ENCODE results near the gene FCGR1A.
A peak's percentile ranks its signal among the peaks of the same experiment; 100 is the strongest.
"Not testable (repeated sequence)": the region's sequence is repeated elsewhere in the genome, so short reads cannot be mapped to it uniquely, and the experiment has no call there.

FCGR1A gene

DNA sequence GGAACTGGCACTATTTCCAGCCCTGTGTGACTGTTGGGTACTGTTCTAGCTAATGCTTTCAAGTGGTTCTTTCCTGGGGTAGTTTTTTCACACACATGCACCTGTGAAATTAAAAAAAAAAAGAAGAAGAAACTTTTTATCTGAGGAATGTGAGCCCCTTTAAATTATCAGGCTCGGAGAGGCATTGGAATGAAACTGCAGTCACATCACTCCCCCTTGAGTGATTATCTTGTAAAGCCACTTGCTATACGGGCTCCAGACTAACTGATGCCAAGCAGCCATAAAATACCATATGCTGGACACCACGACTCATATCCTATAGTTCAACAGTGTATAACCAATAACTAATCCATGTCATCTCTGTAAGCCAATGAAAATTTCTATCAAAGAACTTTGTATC lies 5.4 kb upstream of the FCGR1A start:
- not testable (repeated sequence) for DNase-seq (ENCODE audit: low read depth)

DNA sequence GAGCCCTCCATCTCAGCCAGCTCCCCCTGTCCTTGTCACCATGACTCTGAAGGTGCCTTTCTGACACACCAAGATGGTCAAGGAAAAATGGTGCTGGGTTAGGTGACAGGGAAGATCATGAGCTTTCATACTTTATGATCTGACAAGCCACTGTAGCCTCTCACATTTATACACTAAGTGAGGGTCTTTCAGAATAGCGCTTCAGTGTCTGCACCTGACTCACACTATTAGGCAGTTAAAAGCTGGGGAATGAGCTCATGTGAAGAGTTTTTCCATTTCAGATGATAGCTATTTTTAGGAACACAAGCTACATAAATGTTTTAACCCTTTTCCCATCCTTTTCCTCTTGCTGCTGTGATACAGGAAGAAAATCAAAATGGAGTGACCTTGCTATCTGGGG lies 4.2 kb upstream of the FCGR1A start:
- not testable (repeated sequence) for DNase-seq (ENCODE audit: low read depth)

DNA sequence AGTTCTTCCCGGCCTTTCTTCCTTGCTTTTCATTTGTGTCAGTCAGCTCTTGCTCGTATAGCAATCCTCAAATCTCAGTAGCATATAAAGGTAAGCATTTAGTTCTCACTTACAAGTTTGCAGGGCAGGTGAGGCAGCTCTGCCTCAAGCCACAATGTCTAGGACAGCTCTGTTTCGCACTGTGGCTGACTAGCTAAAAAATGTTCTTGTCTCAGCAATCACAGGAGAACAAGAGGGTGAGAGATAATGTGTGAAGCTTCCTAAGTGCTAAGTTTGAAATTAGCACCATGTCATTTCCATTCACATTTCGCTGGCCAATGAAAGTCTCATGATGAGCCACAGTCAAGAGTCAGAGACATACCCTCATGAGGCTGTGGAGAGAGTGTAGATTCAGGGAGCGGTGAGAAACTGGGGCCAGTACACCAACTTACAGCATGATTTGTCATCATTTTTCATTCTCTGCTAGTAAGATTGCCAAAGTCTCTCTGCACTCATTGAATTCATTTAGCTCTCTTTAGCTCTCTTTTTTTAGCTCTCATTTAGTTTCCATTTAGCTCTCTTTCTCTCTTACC lies 995 bp upstream of the FCGR1A start:
- not testable (repeated sequence) for DNase-seq (ENCODE audit: low read depth)

DNA sequence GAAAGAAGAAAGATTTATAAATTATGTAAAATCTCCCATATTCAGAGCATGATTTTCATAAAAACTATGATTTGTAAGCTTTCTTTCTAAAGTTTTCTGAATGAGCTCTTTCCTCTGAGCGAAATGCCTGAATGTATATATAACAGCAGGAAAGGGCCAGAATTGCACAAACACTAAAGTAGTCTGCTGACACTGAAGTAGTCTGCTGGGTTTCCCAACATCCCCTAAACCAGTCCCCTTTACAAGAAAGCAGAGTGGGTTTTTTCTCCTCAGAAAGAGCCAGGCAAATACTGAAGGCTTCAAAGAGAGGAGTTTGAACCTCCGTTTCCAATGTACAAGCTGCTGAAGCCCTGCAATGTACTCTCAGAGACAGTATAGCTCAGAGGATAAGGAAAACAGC lies 795 bp downstream of the FCGR1A start:
- DNase-seq (ENCODE audit: low read depth), result not testable (repeated sequence)

DNA sequence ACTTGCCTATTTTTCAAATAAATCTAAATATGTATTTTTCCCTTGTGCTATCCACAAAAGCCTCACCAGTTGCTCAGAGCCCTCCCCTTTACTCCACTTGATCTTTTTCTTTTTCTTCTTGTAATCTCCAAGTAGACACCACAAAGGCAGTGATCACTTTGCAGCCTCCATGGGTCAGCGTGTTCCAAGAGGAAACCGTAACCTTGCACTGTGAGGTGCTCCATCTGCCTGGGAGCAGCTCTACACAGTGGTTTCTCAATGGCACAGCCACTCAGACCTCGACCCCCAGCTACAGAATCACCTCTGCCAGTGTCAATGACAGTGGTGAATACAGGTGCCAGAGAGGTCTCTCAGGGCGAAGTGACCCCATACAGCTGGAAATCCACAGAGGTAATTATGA lies 1.4 kb downstream of the FCGR1A start:
- DNase-seq (ENCODE audit: low read depth), result not testable (repeated sequence)

DNA sequence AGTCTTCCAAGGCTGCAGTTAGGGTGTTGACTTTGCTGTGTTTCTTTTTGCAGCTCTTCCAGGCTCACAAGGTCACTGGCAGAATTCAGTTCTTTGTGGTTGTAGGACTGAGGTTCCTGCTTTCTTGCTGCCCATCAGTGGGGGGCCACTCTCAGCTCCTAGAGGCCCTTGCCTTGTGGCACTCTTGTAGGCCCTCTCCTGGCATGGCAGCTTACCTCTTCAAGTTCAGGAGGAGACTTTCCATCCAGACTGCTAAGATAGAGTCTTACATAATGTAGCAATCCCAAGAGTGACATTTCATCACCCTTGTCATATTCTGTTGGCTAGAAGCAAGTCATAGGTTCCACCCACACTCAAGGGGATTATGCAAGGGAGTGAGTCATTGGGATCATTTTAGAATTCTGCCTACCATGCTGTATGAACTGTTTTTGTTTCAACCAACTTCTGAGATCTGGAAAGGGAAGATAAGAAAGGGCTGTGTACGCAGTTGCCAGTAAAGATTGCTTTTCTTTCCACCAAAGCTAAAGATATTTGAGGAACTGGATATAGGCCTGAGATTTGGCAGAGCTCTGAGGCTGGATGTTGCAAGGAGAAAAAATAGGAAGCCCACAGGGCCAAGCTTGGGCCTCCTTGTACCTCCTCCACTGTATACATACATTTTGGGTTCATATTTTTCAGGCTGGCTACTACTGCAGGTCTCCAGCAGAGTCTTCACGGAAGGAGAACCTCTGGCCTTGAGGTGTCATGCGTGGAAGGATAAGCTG lies 5.4 kb downstream of the FCGR1A start:
- not testable (repeated sequence) for DNase-seq (ENCODE audit: low read depth)

DNA sequence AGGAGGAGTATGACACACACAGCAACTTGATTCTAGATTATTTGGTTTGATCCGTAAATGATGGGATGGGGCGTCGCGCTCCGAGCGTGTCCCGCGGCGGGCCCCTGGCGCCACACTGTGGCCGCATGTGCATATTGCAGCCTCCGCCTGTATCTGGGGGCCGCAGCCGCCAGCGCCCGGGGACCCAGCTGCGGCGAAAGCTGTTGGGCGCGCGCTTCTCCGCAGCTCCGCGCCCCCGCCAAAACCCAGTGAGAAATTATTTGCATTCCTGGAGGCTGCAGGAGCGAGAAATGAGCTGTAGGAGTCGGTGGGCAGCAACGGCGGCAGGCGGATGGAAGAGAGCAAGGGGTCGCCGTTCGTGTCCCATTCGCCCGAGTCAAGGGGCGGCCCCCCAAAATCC lies 10.0 kb downstream of the FCGR1A start:
- DNase-seq (ENCODE audit: low read depth), result peak; percentile 17

DNA sequence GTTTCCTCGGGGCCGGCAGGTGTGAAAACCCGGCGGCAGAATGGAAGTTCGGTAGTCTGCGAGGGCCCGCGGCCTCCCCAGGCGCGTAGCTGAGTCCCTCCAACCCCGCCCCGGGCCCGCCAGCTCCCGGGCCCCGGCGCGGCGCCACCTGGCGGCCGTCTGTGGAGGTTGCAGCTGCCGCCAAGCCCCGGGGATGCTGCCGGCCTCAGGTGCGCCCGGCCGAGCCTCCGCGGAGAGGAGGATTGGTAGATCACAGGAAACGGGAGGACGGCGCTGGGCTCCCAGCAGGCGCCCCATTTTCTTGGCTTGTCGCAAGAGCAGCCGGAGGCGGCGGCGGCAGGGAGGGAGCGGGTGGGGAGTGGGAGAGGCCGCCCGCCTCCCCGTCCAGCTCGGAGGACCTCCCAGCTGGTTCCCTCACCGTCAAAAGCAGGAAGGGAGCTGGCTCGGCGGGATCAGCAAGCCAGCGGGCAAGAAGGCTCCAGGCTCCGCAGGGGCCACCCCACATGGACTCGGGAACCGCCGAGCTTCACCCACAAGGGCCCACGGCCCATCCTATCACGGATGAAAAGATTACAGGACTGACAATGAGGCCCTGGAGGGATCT lies 10.5 kb downstream of the FCGR1A start:
- DNase-seq (ENCODE audit: low read depth), result peak; percentile 48

DNA sequence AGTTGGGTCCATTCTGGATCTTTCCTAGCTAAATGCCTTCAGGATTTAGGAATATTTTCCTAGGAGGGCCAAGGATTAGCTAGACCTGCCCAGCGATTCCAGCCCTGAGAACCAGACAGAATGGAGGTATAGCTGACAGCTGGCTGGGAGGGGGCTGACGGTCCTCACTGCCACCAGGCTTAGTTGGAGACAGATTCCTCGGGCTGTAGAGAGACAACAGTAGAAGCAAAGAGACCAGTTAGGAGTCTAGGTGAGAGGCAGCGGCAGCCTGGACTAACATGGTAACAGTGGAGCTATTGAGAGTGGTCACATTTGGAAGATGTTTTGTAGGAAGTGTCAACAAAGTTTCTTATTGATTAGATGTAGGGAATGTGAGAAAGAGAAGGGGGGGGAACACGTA lies 11.4 kb downstream of the FCGR1A start:
- not testable (repeated sequence) for DNase-seq (ENCODE audit: low read depth)

DNA sequence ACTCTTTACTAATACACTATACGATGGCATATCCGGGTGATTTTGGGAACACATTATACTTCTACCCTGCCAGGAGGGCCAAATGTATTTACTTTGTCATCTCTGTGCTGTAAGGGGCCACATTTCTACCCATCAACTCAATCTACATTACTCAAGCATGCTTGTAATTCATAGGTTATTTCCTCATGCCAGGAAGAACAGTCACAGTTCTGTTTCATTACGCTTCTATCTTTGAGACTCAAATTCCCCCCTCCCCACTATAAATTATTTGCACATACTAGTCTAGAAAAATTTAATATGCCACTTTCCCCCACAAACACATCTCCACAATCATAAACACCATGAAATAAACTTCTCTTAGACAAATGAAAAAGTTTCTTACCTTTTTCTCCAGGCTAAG lies 19.1 kb downstream of the FCGR1A start:
- DNase-seq (ENCODE audit: low read depth), result not testable (repeated sequence)

DNA sequence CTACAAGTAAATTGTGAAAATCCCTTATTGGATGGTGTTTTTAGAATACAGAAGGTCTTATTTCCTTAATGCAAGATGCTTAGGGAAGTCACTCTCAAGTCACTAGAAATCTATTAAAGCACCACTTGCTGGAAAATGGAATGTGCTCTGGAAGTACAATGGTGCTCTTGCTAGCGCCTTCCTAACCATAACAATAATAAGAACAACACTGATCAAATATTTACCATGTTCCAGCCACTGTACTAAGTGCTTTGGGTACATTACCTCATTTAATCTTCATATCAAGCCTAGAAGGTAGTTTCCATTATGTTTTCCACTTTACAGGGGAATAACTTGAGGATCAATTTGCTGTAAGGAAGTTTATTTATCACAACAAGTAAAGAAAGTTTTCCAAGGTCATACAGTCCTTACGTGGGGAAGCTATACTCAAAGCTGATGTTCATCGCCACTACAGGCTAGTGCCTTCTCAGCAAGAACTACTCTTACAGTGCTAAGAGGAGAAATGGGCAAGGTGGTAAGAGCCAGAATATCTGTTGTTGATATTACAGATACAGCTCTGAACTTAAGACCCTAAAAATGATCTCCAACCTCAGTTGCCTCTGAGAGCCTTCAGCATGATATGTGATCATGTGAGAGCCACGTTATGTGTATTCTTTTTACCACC lies 22.1 kb downstream of the FCGR1A start:
- DNase-seq (ENCODE audit: low read depth), result not testable (repeated sequence)

DNA sequence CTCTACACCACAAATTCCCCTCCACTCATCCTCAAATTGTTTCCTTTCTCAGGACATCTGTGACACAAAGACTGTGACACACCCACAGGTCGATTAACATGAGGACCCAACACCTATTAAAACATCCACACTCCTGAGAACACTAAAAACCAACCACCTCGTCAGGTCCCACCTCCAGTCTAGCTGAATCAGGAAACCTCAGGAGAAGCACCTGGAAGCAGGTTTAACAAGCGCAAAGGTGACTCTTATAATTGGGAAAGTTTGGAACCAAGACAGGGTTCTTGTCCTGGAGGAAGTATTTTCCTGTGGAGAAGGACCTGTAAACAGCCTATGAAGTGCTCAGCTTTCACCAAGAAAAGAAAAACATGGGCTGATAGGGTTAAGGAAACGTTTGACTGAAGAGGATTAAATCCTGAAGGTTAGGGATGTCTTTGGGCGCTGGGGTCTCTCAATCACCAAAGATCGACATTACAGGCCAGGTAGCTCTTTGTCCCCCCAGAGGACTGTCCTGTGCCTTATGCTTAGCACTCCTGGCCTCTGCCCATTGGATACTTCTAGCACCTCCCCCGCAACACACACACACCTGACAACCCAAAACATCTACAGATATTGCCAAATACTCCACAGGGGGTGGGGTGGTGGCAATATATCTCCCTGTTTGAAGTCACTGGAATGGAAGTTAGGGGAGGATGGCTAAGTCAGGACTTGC lies 28.4 kb downstream of the FCGR1A start:
- DNase-seq (ENCODE audit: low read depth), result not testable (repeated sequence)

DNA sequence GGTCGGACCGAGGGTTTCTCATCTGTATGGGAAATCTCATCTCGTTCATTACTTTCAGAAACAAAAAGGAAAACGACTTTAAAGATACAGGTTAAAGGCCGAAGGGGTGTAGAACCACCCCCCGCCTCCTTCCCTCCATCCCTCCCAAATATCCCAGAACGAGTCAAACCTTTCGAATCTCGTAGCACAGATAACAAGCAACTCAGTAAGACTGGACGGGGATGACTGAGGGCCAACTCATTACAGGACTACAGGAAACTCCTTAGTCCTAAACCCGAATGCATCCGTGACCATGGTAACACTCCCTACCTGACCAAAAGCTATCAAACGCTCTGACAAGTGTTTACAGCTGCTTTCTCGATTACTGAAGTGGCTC lies 29.0 kb downstream of the FCGR1A start:
- DNase-seq (ENCODE audit: low read depth), result peak; percentile 33

DNA sequence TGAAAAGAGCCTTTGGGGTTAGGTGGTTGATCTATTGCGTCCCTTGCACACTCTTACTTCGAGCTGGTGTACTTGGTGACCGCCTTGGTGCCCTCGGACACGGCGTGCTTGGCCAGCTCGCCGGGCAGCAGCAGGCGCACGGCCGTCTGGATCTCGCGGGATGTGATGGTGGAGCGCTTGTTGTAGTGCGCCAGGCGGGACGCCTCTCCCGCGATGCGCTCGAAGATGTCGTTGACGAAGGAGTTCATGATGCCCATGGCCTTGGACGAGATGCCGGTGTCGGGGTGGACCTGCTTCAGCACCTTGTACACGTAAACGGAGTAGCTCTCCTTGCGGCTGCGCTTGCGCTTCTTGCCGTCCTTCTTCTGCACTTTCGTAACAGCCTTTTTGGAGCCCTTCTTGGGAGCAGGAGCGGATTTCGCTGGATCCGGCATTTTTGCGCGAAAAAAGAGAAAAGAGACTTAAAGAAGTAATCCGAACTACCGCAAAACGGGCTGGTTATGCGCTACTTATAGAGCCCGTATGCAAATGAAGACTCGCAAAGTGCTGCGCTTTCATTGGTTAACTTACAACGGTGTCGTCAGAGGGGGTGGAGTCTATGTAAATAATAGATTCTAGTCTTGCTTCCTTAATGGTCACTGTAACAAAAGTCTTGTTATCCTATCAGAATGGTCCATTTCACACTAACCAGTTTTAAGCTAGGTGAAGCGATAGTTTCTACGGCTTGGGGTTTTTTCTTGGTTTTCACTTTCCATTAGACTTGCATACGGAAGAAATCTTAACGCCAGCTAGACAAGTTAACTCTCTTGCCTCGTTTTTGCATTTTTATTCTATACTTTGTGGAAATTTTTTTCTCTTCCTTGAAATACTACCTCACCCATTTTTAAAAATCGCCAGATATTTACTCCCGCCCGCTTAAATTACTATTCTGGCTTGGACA lies 29.7 kb downstream of the FCGR1A start:
- DNase-seq (ENCODE audit: low read depth), result peak; percentile 95

DNA sequence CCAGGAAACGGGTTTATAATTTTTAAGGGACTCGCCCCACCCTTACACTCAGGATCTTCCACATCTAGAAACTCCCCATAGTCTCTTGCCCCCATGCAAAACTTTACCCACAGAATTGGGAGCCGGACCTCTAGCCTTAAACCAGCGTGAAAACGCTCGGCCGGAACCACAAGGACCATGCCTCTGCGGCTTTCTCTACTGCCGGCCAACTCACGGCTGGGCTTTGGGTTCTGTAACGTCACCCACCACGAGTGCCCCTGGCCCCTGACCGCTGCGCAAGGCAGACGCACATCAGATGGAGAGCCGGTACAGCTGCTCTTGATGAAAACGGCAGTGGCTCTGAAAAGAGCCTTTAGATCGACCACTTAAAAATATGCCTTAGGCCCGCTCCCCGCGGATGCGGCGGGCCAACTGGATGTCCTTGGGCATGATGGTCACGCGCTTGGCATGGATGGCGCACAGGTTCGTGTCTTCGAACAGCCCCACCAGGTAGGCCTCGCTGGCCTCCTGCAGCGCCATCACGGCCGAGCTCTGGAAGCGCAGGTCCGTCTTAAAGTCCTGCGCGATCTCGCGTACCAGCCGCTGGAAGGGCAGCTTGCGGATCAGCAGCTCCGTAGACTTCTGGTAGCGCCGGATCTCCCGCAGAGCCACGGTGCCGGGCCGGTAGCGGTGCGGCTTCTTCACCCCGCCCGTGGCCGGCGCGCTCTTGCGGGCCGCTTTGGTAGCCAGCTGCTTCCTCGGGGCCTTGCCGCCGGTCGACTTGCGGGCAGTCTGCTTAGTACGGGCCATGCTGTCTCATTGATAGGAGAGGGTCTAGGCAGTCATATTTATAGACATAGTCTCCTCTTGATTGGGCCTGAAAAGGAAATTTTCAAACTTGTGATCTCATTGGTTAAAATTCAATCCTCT lies 30.7 kb downstream of the FCGR1A start:
- peak; percentile 81 for DNase-seq (ENCODE audit: low read depth)

DNA sequence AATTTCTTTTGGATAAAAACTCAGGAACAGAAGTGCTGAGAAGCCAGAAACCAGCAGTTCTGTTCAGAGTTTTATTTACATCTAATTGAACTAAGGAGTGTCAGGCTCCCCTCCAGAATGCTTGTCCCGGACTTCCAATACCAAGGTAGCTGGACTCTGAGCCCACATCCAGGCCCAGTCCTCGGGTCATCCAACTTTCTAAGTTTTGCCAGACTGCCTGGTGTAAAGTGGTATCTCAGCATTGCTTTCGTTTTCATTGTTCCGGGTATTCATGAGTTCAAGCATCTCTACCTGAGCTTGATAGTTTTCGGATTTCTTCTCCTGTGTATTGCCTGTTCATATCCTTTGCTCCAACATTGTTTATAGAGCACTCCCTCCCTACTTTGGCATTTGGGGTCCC lies 37.9 kb downstream of the FCGR1A start:
- DNase-seq (ENCODE audit: low read depth), result not testable (repeated sequence)

DNA sequence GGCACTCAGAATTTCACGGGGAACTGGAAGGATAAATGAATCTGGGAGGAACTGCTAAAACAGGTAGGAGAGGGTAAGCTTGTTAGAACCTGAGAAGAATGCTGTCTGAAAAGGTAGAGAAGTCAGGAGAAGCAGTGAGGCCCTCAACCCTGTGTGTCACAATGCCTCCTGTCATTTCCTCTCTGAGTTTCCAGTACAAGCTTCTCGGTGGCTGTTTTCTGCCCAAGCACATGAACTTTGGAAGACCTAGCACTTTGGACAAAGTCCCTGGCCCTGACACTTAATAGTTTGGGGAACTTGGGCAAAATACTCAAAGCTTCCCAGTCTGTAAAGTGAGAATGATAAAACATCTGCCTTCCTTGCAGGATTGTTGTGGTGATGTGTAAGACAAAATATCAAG lies 44.1 kb downstream of the FCGR1A start:
- DNase-seq (ENCODE audit: low read depth), result not testable (repeated sequence)

DNA sequence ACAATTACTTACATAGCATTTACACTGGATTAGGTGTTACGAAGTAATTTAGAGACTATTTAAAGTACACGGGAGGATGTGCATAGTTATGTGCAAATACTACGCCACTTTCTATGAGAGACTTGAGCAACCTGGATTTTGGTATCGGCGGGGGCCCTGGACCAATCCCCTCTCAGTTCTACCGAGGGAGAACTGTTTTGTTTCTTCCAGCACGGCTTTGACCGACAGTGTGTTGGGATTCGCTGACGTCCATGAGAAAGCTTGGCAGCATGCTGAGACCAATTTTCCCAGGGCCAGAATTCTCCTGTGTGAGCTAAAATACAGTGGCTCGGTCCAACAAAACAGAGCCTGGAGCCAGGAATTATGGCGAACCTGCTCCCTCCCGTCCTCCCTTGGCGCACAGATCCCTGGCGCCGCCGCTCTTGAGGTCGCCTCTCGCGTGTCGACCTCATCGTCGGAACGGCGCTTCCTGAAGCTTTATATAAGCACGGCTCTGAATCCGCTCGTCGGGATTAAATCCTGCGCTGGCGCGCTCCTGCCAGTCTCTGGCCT lies 49.3 kb downstream of the FCGR1A start:
- not testable (repeated sequence) for DNase-seq (ENCODE audit: low read depth)

DNA sequence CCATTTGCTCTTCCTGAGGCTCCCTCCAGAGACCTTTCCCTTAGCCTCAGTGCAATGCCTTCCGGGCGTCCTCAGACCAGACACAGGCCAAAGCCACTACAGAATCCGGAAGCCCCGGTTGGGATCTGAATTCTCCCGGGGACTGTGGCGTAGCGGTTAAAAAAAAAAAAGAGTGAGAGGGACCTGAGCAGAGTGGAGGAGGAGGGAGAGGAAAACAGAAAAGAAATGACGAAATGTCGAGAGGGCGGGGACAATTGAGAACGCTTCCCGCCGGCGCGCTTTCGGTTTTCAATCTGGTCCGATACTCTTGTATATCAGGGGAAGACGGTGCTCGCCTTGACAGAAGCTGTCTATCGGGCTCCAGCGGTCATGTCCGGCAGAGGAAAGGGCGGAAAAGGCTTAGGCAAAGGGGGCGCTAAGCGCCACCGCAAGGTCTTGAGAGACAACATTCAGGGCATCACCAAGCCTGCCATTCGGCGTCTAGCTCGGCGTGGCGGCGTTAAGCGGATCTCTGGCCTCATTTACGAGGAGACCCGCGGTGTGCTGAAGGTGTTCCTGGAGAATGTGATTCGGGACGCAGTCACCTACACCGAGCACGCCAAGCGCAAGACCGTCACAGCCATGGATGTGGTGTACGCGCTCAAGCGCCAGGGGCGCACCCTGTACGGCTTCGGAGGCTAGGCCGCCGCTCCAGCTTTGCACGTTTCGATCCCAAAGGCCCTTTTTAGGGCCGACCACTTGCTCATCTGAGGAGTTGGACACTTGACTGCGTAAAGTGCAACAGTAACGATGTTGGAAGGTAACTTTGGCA lies 50.0 kb downstream of the FCGR1A start:
- DNase-seq (ENCODE audit: low read depth), result not testable (repeated sequence)

All from EH (cell line).